Calu3 (cell line): ENCODE data around the gene SBF2. TPM values are rescaled to one million over a fixed set of nuclear protein-coding genes. Genes with fewer than 3 reads are reported as not detected.

Experiments
- BruUV-seq: library from RNA; stranded (reverse); fragments of 400-500 nt; replicated peaks from 2 replicates; lab custom pipeline; 2021; lab: Mats Ljungman, UMichigan
- CTCF ChIA-PET: fragments of 300-600 bp; sonication (Branson Sonifier 250); formaldehyde crosslinking; loops from one replicate; lab custom pipeline; 2022; ENCODE audit warnings: antibody characterized with exemption; lab: Charles Lee
- DNase-seq: peaks from one replicate; pipeline ENCODE4 v3.0.0; 2022
- H3K27ac Mint-ChIP-seq: one replicate; pipeline ENCODE4 v1.8.0; 2022; ENCODE audit warnings: mixed read lengths; ENCODE audit not compliant: unreplicated experiment
- H3K27me3 Mint-ChIP-seq: one replicate; pipeline ENCODE4 v1.8.0; 2022; ENCODE audit warnings: mixed read lengths; ENCODE audit not compliant: unreplicated experiment
- H3K36me3 Mint-ChIP-seq: one replicate; pipeline ENCODE4 v1.8.0; 2022; ENCODE audit warnings: mild to moderate bottlenecking, moderate library complexity, mixed read lengths; ENCODE audit not compliant: insufficient read depth, unreplicated experiment
- H3K4me1 Mint-ChIP-seq: one replicate; pipeline ENCODE4 v1.8.0; 2022; ENCODE audit warnings: mild to moderate bottlenecking, low read depth, mixed read lengths; ENCODE audit not compliant: unreplicated experiment
- H3K4me3 Mint-ChIP-seq: one replicate; pipeline ENCODE4 v1.8.0; 2022; ENCODE audit warnings: mild to moderate bottlenecking, low read depth, moderate library complexity, mixed read lengths; ENCODE audit not compliant: unreplicated experiment
- H3K9me3 Mint-ChIP-seq: one replicate; pipeline ENCODE4 v1.8.0; 2022; ENCODE audit warnings: low read depth, mixed read lengths; ENCODE audit not compliant: unreplicated experiment
- CTCF ChIP-seq: fragments of 200-600 bp; IDR thresholded peaks from one replicate; pipeline ENCODE4 v1.8.0; 2022; ENCODE audit warnings: antibody characterized with exemption; ENCODE audit not compliant: unreplicated experiment
- intact Hi-C: fragments of 100-400 bp; cut with micrococcal nuclease; formaldehyde crosslinking; loops from one replicate; pipeline ENCODE4 v1.10.0; 2022; ENCODE audit not compliant: unreplicated experiment
- total RNA-seq: library from RNA; stranded (reverse); gene quantifications from 2 replicates; pipeline ENCODE4 v1.2.3, GENCODE V29; 2022

Gene SBF2
- total RNA-seq, 1 experiment from 2014 or later = 39.0 TPM

- H3K9me3 Mint-ChIP-seq = no peaks in the 10 kb centered on the region
- no peak overlapping the region for H3K27ac Mint-ChIP-seq
- H3K4me3 Mint-ChIP-seq = no peak overlapping the region
- DNase-seq = no peak
- H3K36me3 Mint-ChIP-seq = no peaks in the 10 kb centered on the region
- H3K4me1 Mint-ChIP-seq = peaks cover 8% of the 10 kb centered on the region
- TF ChIP-seq CTCF = no peak
- H3K27me3 Mint-ChIP-seq = no peaks in the 10 kb centered on the region
- CTCF ChIA-PET = no interaction called here
- intact Hi-C loops = no loop called here
- no TSS peak for BruUV-seq
These were observed 435.2 kb downstream of the SBF2 start for GRCh38 chr11:9858822-9859221.

- TF ChIP-seq CTCF = no peak
- DNase-seq = no peak
- no peaks in the 10 kb centered on the region for H3K36me3 Mint-ChIP-seq
- H3K4me1 Mint-ChIP-seq = peaks cover 8% of the 10 kb centered on the region
- no TSS peak for BruUV-seq
- H3K4me3 Mint-ChIP-seq = no peak overlapping the region
- H3K9me3 Mint-ChIP-seq = no peaks in the 10 kb centered on the region
- intact Hi-C loops = no loop called here
- no peaks in the 10 kb centered on the region for H3K27me3 Mint-ChIP-seq
- H3K27ac Mint-ChIP-seq = no peak overlapping the region
- CTCF ChIA-PET = no interaction called here
These were observed 435.8 kb downstream of the SBF2 start for GRCh38 chr11:9858218-9858617.

GRCh38 chr11:9855579-9856287 is 438.3 kb downstream of the SBF2 start:
- Mint-ChIP-seq H3K4me1 (no peaks in the 10 kb centered on the region), H3K4me3 (no peak overlapping the region), H3K27me3 (no peaks in the 10 kb centered on the region), H3K9me3 (no peaks in the 10 kb centered on the region), H3K36me3 (no peaks in the 10 kb centered on the region), H3K27ac (no peak overlapping the region)
- no TSS peak for BruUV-seq
- DNase-seq = no peak
- TF ChIP-seq CTCF = no peak
- CTCF ChIA-PET = interaction anchor here (0.6 to 0.7 kb wide), 3 partner anchors 8 to 674 kb away, joined by 3 to 4 read pairs (median 3); no protein-coding TSS in a partner anchor
- intact Hi-C loops = no loop called here

- intact Hi-C loops = no loop called here
- no peak overlapping the region for H3K27ac Mint-ChIP-seq
- BruUV-seq = no TSS peak
- CTCF ChIA-PET = no interaction called here
- H3K9me3 Mint-ChIP-seq = no peaks in the 10 kb centered on the region
- H3K4me3 Mint-ChIP-seq = no peak overlapping the region
- no peak for DNase-seq
- no peak for TF ChIP-seq CTCF
- no peaks in the 10 kb centered on the region for H3K36me3 Mint-ChIP-seq
- H3K4me1 Mint-ChIP-seq = no peaks in the 10 kb centered on the region
- no peaks in the 10 kb centered on the region for H3K27me3 Mint-ChIP-seq
These were observed 440.0 kb downstream of the SBF2 start for GRCh38 chr11:9853929-9854552.
